ENCODE measurements around the gene CLEC16A. TPM values are rescaled to one million over a fixed set of nuclear protein-coding genes. Genes with fewer than 3 reads are reported as not detected.

Gene CLEC16A
- total and polyA plus RNA-seq, 9 of the 15 experiments (the other 6 are each of a cell fraction or from before 2014, with no cell fraction given): 1.00 to 22.3 (median 10.0) TPM

DNA sequence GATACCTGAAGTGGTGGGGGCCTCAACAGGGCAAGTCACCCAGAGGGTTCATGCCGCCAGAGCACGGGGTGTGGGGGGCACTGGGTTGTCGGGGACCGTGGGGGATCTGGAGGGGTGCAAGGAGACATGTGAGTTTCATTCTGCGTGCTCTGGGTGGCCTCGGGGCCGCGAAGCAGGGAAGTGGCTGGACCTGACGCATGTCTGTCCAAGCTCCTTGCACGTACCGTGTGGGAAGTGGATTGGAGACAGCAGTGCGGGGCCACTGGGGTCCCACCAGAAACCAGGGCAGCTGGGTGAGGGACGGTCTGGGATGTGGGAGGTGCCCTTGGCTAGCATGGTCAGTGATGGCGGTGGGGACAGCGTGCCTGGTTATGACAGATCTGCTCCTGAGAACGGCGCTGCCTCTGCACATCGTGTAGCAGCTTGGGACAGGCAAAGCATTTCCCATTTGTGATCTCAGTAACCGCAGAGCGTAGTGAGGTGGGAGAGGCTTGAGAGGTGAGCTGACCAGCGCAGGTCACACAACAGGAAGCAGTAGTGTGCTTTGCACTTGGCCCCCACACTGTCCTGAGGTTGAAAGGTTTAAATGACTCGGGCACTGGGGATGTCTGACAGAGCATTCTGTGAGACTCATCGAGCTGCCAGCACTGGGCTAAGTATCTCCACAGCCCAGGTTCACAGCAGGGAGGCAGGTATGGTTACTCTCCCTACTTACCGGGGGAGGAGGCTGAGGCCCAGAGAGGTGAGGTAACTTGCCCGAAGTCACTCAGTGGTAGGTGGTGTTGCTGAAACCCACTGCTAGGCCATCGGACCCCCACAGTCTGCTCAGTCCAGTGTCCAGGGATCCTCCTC, 197.3 kb downstream of the CLEC16A start:
- ChIA-PET CTCF (ENCODE audit: low intra/inter-chr PET ratio) (no interaction called here), POLR2A (interaction anchor here (0.6 to 1.3 kb wide), 6 partner anchors 20 to 149 kb away, joined by 3 to 6 read pairs (median 3); no protein-coding TSS in a partner anchor)
- in situ Hi-C loops (cut with MboI): no loop called here
- H3K4me3 ChIP-seq: no peak overlapping the region
- intact Hi-C loops (cut with micrococcal nuclease): no loop called here
- FAIRE-seq (no peak), ATAC-seq (no peak; the same call in 2 of the 3 replicates), DNase-seq (ENCODE audit: extremely low read depth in 1 of 4, low spot score in 3 of 4) (no peak)
- H3K27ac ChIP-seq (ENCODE audit: extremely low read depth, low read depth, low read length): no peak overlapping the region
- 0 out of 3 replicates have a peak, but pooled peaks cover 2% of the 10 kb centered on the region for H3K36me3 ChIP-seq (ENCODE audit: control insufficient read depth, insufficient read depth, low read length)
- H3K9me1 ChIP-seq (ENCODE audit: control insufficient read depth, insufficient read depth, low read length): no peaks in the 10 kb centered on the region
- BruUV-seq (replicated peaks): no TSS peak
- H3K4me1 ChIP-seq (replicated peaks in 1 of 2; ENCODE audit: control insufficient read depth in 2 of 2, insufficient read depth in 2 of 2, low read length in 2 of 2): peaks cover 0 to 17% of the 10 kb centered on the region in 2 experiments; a peak in 2 of 5 replicates
- no peaks in the 10 kb centered on the region for H4K20me1 ChIP-seq (replicated peaks; ENCODE audit: control insufficient read depth, insufficient read depth, low read length)
- 80% methylated on average over 17 of the region's 26 CpGs for WGBS (ENCODE audit: insufficient coverage, low coverage, missing lambda C conversion rate)
- TF ChIP-seq POLR2G (IDR thresholded peaks at IDR 0.05; ENCODE audit: low read depth, low read length): 0 out of 2 replicates have a peak, but pooled peaks have one; percentile 28
- TF ChIP-seq, protein P1, sequence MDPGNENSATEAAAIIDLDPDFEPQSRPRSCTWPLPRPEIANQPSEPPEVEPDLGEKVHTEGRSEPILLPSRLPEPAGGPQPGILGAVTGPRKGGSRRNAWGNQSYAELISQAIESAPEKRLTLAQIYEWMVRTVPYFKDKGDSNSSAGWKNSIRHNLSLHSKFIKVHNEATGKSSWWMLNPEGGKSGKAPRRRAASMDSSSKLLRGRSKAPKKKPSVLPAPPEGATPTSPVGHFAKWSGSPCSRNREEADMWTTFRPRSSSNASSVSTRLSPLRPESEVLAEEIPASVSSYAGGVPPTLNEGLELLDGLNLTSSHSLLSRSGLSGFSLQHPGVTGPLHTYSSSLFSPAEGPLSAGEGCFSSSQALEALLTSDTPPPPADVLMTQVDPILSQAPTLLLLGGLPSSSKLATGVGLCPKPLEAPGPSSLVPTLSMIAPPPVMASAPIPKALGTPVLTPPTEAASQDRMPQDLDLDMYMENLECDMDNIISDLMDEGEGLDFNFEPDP (CRISPR knock-in tag; IDR thresholded peaks at IDR 0.05): no peak
- no peaks in the 10 kb centered on the region for H3K9me3 ChIP-seq (replicated peaks; ENCODE audit: control insufficient read depth, insufficient read depth, low read depth, low read length)
- no peaks in the 10 kb centered on the region for H3K79me2 ChIP-seq (ENCODE audit: control insufficient read depth, insufficient read depth, low read length)
- no peak overlapping the region for H2AFZ ChIP-seq (ENCODE audit: low read depth, low read length)
- no peak overlapping the region for H3K4me2 ChIP-seq (ENCODE audit: insufficient read depth, low read length)
- no peaks in the 10 kb centered on the region for H3K27me3 ChIP-seq (ENCODE audit: control insufficient read depth in 2 of 2, insufficient read depth in 2 of 2, low read length in 2 of 2)
- peak overlapping the region in 1 of 2 experiments; percentile 70; a peak in 2 of 4 replicates for H3K9ac ChIP-seq (ENCODE audit: insufficient read depth in 1 of 2, low read depth in 2 of 2, low read length in 2 of 2)

All from K562 (cell line).